A549 (cell line): Measurements from ENCODE around the gene PTTG1IP. TPM values are rescaled to one million over a fixed set of nuclear protein-coding genes. Genes with fewer than 3 reads are reported as not detected.

Experiments
- ATAC-seq, 2 experiments: fragments of 200-7000 bp in 1 of 2; fragments of >200 bp in 1 of 2; cut with Nextera tagmentation in 1 of 2; cut with Tn5 transposase in 1 of 2; 3 replicates each; pipeline versions ENCODE4 v1.8.0 to v1.9.1; 2018 to 2020; ENCODE audit warnings: mild to moderate bottlenecking in 1 of 2, moderate library complexity in 1 of 2
- CTCF ChIA-PET: fragments of 300-600 bp; sonication (Branson Sonifier 250); formaldehyde crosslinking; extraction: SDS; loops from one replicate; lab custom pipeline; 2021; ENCODE audit warnings: antibody characterized with exemption, inconsistent platforms; lab: Yijun Ruan, JAX
- POLR2A ChIA-PET: fragments of 350-600 bp; formaldehyde crosslinking; extraction: SDS; loops from one replicate; lab custom pipeline; 2021; ENCODE audit warnings: antibody characterized with exemption, inconsistent platforms; lab: Yijun Ruan, JAX
- DNase-seq, 2 experiments: peaks; one replicate each; pipeline versions ENCODE4 v3.0.0 to v3.0.0-alpha.2; 2011 to 2016; ENCODE audit warnings: low read depth in 1 of 2, low spot score in 1 of 2
- FAIRE-seq: peaks from 2 replicates; lab custom pipeline; 2011; peaks lifted over from hg19 to GRCh38; lab: Jason Lieb, UNC
- H3K27ac ChIP-seq, 2 experiments: fragments of >200 bp; sonication (Bioruptor Twin); formaldehyde crosslinking; 3 replicates each; pipeline ENCODE4 v1.5.1; 2016 to 2017
- H3K4me1 ChIP-seq: fragments of >200 bp; sonication (Bioruptor Twin); formaldehyde crosslinking; 3 replicates; pipeline ENCODE4 v1.6.1; 2016
- H3K4me2 ChIP-seq: fragments of >200 bp; sonication (Bioruptor Twin); formaldehyde crosslinking; 3 replicates; pipeline ENCODE4 v1.6.1; 2016
- H3K4me3 ChIP-seq: fragments of >200 bp; sonication (Bioruptor Twin); formaldehyde crosslinking; 3 replicates; pipeline ENCODE4 v1.5.1; 2016
- H3K9me3 ChIP-seq: fragments of >200 bp; sonication (Bioruptor Twin); formaldehyde crosslinking; 3 replicates; pipeline ENCODE4 v1.6.1; 2016
- ATOH8 ChIP-seq: fragments of 250-450 bp; sonication (Bioruptor Pico); IDR thresholded peaks from 2 replicates; pipeline ENCODE4 v1.5.0; 2020; ENCODE audit warnings: low read depth, mild to moderate bottlenecking, moderate library complexity
- CEBPB ChIP-seq, 2 experiments: fragments of >200 bp in 1 of 2; sonication (Bioruptor Twin) in 1 of 2; formaldehyde crosslinking in 1 of 2; IDR thresholded peaks; 2 replicates each; pipeline ENCODE4 v1.6.1; 2012 to 2016
- CHD2 ChIP-seq: fragments of 150-350 bp; IDR thresholded peaks from 2 replicates; pipeline ENCODE4 v1.6.1; 2014; ENCODE audit warnings: low read length; ENCODE audit not compliant: partially characterized antibody
- CHD4 ChIP-seq: fragments of 200-600 bp; sonication (generic); IDR thresholded peaks from 2 replicates; pipeline ENCODE4 v1.6.1; 2016; ENCODE audit warnings: antibody characterized with exemption, mild to moderate bottlenecking, borderline replicate concordance
- CTCF ChIP-seq: fragments of >200 bp; sonication (Bioruptor Twin); formaldehyde crosslinking; IDR thresholded peaks from 3 replicates; pipeline ENCODE4 v1.5.1; 2016
- EHMT2 ChIP-seq: fragments of 200-600 bp; sonication (generic); IDR thresholded peaks from 2 replicates; pipeline ENCODE4 v1.6.1; 2016; ENCODE audit warnings: antibody characterized with exemption, low read depth, mild to moderate bottlenecking, moderate library complexity
- ESRRA ChIP-seq: fragments of 150-350 bp; IDR thresholded peaks from 2 replicates; pipeline ENCODE4 v1.6.1; 2014; ENCODE audit warnings: mild to moderate bottlenecking, low read length, borderline replicate concordance
- HEYL ChIP-seq: fragments of 250-450 bp; sonication (Bioruptor Pico); IDR thresholded peaks from 2 replicates; pipeline ENCODE4 v1.8.0; 2021; ENCODE audit warnings: mild to moderate bottlenecking, moderate library complexity
- HMGXB4 ChIP-seq: fragments of 250-450 bp; sonication (Bioruptor Pico); IDR thresholded peaks from 2 replicates; pipeline ENCODE4 v1.5.0; 2021; ENCODE audit warnings: mild to moderate bottlenecking, moderate library complexity, borderline replicate concordance
- HOXA7 ChIP-seq: fragments of 250-450 bp; sonication (Bioruptor Pico); IDR thresholded peaks from 2 replicates; pipeline ENCODE4 v1.5.0; 2020; ENCODE audit warnings: mild to moderate bottlenecking, moderate library complexity
- HOXB13 ChIP-seq: fragments of 250-450 bp; sonication (Bioruptor Pico); IDR thresholded peaks from 2 replicates; pipeline ENCODE4 v1.5.0; 2020; ENCODE audit warnings: low read depth, mild to moderate bottlenecking, moderate library complexity
- KDM5A ChIP-seq: fragments of 200-600 bp; sonication (generic); IDR thresholded peaks from 2 replicates; pipeline ENCODE4 v1.6.1; 2016; ENCODE audit warnings: antibody characterized with exemption, mild to moderate bottlenecking
- MAX ChIP-seq: IDR thresholded peaks from 2 replicates; pipeline ENCODE4 v1.6.1; 2012
- PHF8 ChIP-seq: fragments of 200-600 bp; sonication (generic); IDR thresholded peaks from 2 replicates; pipeline ENCODE4 v1.6.1; 2016; ENCODE audit warnings: low read depth, mild to moderate bottlenecking, antibody characterized with exemption, moderate library complexity, borderline replicate concordance
- POLR2A ChIP-seq: IDR thresholded peaks from 2 replicates; pipeline ENCODE4 v1.6.1; 2012; ENCODE audit warnings: mild to moderate bottlenecking, low read length
- RAD21 ChIP-seq, 2 experiments: fragments of >200 bp in 1 of 2; sonication (Bioruptor Twin) in 1 of 2; formaldehyde crosslinking in 1 of 2; IDR thresholded peaks in 1 of 2; conservative IDR thresholded peaks in 1 of 2; 2 replicates in 1 of 2; 3 replicates in 1 of 2; pipeline ENCODE4 v1.6.1; 2012 to 2018; ENCODE audit warnings: inconsistent platforms in 1 of 2
- RCOR1 ChIP-seq: fragments of 150-350 bp; IDR thresholded peaks from 2 replicates; pipeline ENCODE4 v1.6.1; 2014; ENCODE audit warnings: antibody characterized with exemption, low read length, low read depth
- TP53 ChIP-seq: fragments of 250-450 bp; sonication (Bioruptor Pico); IDR thresholded peaks from 2 replicates; pipeline ENCODE4 v1.5.0; 2021; ENCODE audit warnings: mild to moderate bottlenecking, moderate library complexity
- USF2 ChIP-seq: fragments of 450-650 bp; IDR thresholded peaks from 2 replicates; pipeline ENCODE4 v1.6.1; 2014; ENCODE audit warnings: antibody characterized with exemption
- ZC3H11A ChIP-seq: fragments of 450-650 bp; IDR thresholded peaks from 2 replicates; pipeline ENCODE4 v1.6.1; 2014; ENCODE audit warnings: antibody characterized with exemption, mild to moderate bottlenecking
- WGBS: methylation state at CpG from one replicate; pipeline ENCODE4 v1.1.6; 2017; ENCODE audit errors: missing lambda C conversion rate; 5-methylcytosine and 5-hydroxymethylcytosine counted together
- polyA plus RNA-seq, 4 experiments: library from polyadenylated mRNA; depleted of rRNA in 3 of 4; stranded (reverse); fragments of >200 nt; fragmentation: RNase III in 1 of 4; extraction: RNeasy Plus Mini Kit Qiagen cat#74134 plus additional on column Dnase treatment in 1 of 4; gene quantifications; 2 replicates in 3 of 4; 3 replicates in 1 of 4; pipeline ENCODE4 v1.2.3, GENCODE V29; 2011 to 2017

Gene PTTG1IP
- polyA plus RNA-seq, 2 of the 4 experiments (the other 2 are of a cell fraction), result 98.7 to 99.4 TPM

- no peak overlapping the region for H3K4me3 ChIP-seq
- POLR2A ChIA-PET, result no interaction called here
- 0 out of 3 replicates have a peak, but pooled peaks cover 7% of the 10 kb centered on the region for H3K4me1 ChIP-seq
- no peaks in the 10 kb centered on the region; the same call in 2 of the 3 replicates for H3K9me3 ChIP-seq
- DNase-seq, result peak in 1 of 2 experiments; percentile 21
- 84% methylated on average over 28 of the region's 29 CpGs for WGBS
- no peak for TF ChIP-seq CTCF
- peak in 1 of 2 experiments; percentile 24; a peak in 2 of 5 replicates for TF ChIP-seq RAD21 (conservative IDR thresholded peaks at IDR 0.05 in 1 of 2, IDR thresholded peaks at IDR 0.05 in 1 of 2)
- CTCF ChIA-PET, result no interaction called here
- no peak for FAIRE-seq
- peak in 1 of 2 experiments; percentile 26; a peak in 1 of 6 replicates for ATAC-seq
- H3K4me2 ChIP-seq, result no peak overlapping the region
- H3K27ac ChIP-seq, result no peak overlapping the region
Observed at GRCh38 chr21:44834951-44835646, 38.4 kb downstream of the PTTG1IP start.

GRCh38 chr21:44834231-44834950 is 39.1 kb downstream of the PTTG1IP start:
- POLR2A ChIA-PET, result no interaction called here
- H3K9me3 ChIP-seq, result peaks cover 7% of the 10 kb centered on the region; the same call in 2 of the 3 replicates
- no peak overlapping the region for H3K4me3 ChIP-seq
- FAIRE-seq (no peak), DNase-seq (no peak), ATAC-seq (no peak)
- H3K4me2 ChIP-seq, result no peak overlapping the region
- TF ChIP-seq HOXB13 (CRISPR knock-in tag) (no peak), HOXA7 (CRISPR knock-in tag) (no peak), HEYL (CRISPR knock-in tag) (no peak), MAX (no peak), POLR2A (no peak), ATOH8 (no peak), EHMT2 (no peak), HMGXB4 (CRISPR knock-in tag) (no peak), USF2 (no peak), ZC3H11A (no peak), CHD4 (no peak), PHF8 (no peak), CHD2 (no peak), KDM5A (no peak), ESRRA (no peak), RCOR1 (no peak), TP53 (CRISPR knock-in tag) (no peak), CEBPB (IDR thresholded peaks at IDR 0.05) (no peak)
- H3K27ac ChIP-seq, result no peak overlapping the region
- CTCF ChIA-PET, result no interaction called here
- H3K4me1 ChIP-seq, result 0 out of 3 replicates have a peak, but pooled peaks cover 7% of the 10 kb centered on the region
- WGBS, result 73% methylated on average over 17 of the region's 26 CpGs
